ENCODE data around the gene MEOX1. TPM values are rescaled to one million over a fixed set of nuclear protein-coding genes. Genes with fewer than 3 reads are reported as not detected.

The MEOX1 gene
- total and polyA plus RNA-seq, 2 donors (not counting 1 experiment from before 2014, with no cell fraction given), result not detected

DNA sequence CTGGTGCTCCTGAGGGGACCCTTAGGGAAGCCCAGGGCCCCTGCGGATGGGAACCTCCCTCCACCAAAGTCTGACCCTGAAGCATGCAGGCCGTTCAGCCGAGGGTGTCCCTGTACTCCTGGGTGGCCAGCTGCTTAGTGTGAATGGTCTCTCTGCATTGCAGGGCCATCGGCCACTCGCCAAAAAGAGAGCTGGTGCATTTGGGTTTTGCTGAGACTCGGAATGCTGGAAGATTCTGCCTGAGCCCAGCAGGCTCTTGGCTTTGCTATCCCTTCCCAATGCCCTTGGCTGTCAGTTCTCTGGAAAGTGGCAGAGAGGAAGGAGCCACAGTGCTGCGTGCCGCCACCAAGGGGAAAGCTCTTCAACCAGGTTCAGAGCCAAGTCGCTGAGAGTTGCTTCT, 2.8 kb downstream of the MEOX1 start:
- H3K27me3 Mint-ChIP-seq, result peaks cover 12% of the 10 kb centered on the region
- Histone ChIP-seq H3K36me3 (replicated peaks in 1 of 2; ENCODE audit: control extremely low read depth in 1 of 2, control insufficient read depth in 1 of 2, extremely low read depth in 1 of 2, insufficient read depth in 2 of 2, low read length in 1 of 2) (no peaks in the 10 kb centered on the region), H4K20me1 (ENCODE audit: control insufficient read depth, insufficient read depth, low read length, poor library complexity, severe bottlenecking) (no peaks in the 10 kb centered on the region), H3K9ac (ENCODE audit: low read length) (no peak overlapping the region), H3K9me3 (ENCODE audit: control extremely low read depth in 1 of 3, control insufficient read depth in 2 of 3, insufficient read depth in 1 of 3, low read length in 2 of 3) (no peaks in the 10 kb centered on the region), H3K4me2 (replicated peaks; ENCODE audit: low read depth, low read length, poor library complexity, severe bottlenecking) (no peak overlapping the region), H2AFZ (ENCODE audit: insufficient read depth, low read depth, low read length, poor library complexity, severe bottlenecking) (no peak overlapping the region), H3K27me3 (replicated peaks in 1 of 4; ENCODE audit: control extremely low read depth in 1 of 4, control insufficient read depth in 3 of 4, insufficient read depth in 4 of 4, low read length in 3 of 4) (peaks cover 0 to 22% (median 6%) of the 10 kb centered on the region in 4 experiments), H3K4me3 (ENCODE audit: control extremely low read depth in 1 of 5, extremely low read depth in 1 of 5, insufficient read depth in 1 of 5, low read depth in 2 of 5, low read length in 4 of 5) (no peak overlapping the region), H3K4me1 (ENCODE audit: control insufficient read depth in 2 of 2, insufficient read depth in 2 of 2, low read length in 2 of 2) (no peaks in the 10 kb centered on the region), H3K27ac (ENCODE audit: low read length in 2 of 2) (no peak overlapping the region), H3K79me2 (ENCODE audit: control insufficient read depth, insufficient read depth, low read length) (no peaks in the 10 kb centered on the region)
- TF ChIP-seq, protein P1, sequence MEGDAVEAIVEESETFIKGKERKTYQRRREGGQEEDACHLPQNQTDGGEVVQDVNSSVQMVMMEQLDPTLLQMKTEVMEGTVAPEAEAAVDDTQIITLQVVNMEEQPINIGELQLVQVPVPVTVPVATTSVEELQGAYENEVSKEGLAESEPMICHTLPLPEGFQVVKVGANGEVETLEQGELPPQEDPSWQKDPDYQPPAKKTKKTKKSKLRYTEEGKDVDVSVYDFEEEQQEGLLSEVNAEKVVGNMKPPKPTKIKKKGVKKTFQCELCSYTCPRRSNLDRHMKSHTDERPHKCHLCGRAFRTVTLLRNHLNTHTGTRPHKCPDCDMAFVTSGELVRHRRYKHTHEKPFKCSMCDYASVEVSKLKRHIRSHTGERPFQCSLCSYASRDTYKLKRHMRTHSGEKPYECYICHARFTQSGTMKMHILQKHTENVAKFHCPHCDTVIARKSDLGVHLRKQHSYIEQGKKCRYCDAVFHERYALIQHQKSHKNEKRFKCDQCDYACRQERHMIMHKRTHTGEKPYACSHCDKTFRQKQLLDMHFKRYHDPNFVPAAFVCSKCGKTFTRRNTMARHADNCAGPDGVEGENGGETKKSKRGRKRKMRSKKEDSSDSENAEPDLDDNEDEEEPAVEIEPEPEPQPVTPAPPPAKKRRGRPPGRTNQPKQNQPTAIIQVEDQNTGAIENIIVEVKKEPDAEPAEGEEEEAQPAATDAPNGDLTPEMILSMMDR (IDR thresholded peaks at IDR 0.05), result no peak
- no peak for TF ChIP-seq EZH2 (IDR thresholded peaks at IDR 0.05; ENCODE audit: borderline replicate concordance, insufficient read depth, low read depth, low read length, poor library complexity, severe bottlenecking)
- peaks cover 5% of the 10 kb centered on the region for H3K4me1 Mint-ChIP-seq
- no peak overlapping the region for H3K4me3 Mint-ChIP-seq
- DNase-seq (no peak), ATAC-seq (ENCODE audit: low read depth) (no peak)
- WGBS (ENCODE audit: insufficient coverage), result 96% methylated on average over 7 of the region's 9 CpGs
- intact Hi-C loops (cut with micrococcal nuclease), result no loop called here
- POLR2A ChIA-PET, result interaction anchor here (0.7 kb wide), 1 partner anchor 260 kb away, joined by 4 read pairs; the partner anchor contains the start of gene ARL4D
- CTCF ChIA-PET, result interaction anchor here (1.3 kb wide), 1 partner anchor 35 kb away, joined by 5 read pairs; no protein-coding TSS in a partner anchor
- no peak overlapping the region for H3K27ac Mint-ChIP-seq
- H3K9me3 Mint-ChIP-seq (ENCODE audit: insufficient read depth), result no peaks in the 10 kb centered on the region

DNA sequence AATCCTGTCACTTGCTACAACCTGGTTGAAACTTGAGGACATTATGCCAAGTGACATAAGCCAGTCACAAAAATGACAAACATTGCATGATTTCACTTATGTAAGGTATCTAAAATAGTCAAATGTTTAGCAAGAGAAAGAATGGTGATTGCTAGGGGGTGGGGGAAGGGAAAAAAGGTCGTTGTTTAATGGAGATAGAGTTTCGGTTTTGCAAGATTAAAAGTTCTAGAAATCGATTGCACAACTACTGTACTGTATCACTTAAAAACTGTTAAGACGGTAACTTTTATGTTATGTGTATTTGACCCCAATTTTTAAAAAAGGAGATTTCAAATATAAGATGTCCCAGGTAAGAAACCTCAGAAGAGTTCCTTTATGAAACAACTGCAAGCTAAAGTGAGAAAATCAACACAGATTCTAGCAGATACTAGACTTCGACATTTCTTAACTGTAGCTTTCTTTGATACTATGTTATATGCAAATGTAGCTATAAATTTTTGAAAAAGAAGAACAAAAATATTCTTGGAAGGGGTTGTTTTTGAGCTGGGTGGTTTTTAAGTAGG, 5.9 kb downstream of the MEOX1 start:
- ChIA-PET POLR2A (no interaction called here), CTCF (interaction anchor here (1.0 to 1.1 kb wide), 2 partner anchors 15 to 20 kb away, joined by 3 read pairs; no protein-coding TSS in a partner anchor)
- DNase-seq, result no peak
- H3K4me3 Mint-ChIP-seq, result no peak overlapping the region
- TF ChIP-seq, protein P1 (IDR thresholded peaks at IDR 0.05), result no peak
- no peak for TF ChIP-seq EZH2 (IDR thresholded peaks at IDR 0.05; ENCODE audit: borderline replicate concordance, insufficient read depth, low read depth, low read length, poor library complexity, severe bottlenecking)
- H3K9me3 Mint-ChIP-seq (ENCODE audit: insufficient read depth), result no peaks in the 10 kb centered on the region
- intact Hi-C loops (cut with micrococcal nuclease), result no loop called here
- peaks cover 5% of the 10 kb centered on the region for H3K4me1 Mint-ChIP-seq
- WGBS (ENCODE audit: insufficient coverage), result no CpG with 5 or more reads among the region's 5 CpGs
- ATAC-seq (ENCODE audit: low read depth), result no peak
- no peaks in the 10 kb centered on the region for H3K9me3 ChIP-seq (ENCODE audit: control extremely low read depth in 1 of 3, control insufficient read depth in 2 of 3, insufficient read depth in 1 of 3, low read length in 2 of 3)
- no peaks in the 10 kb centered on the region for H3K79me2 ChIP-seq (ENCODE audit: control insufficient read depth, insufficient read depth, low read length)
- H2AFZ ChIP-seq (ENCODE audit: insufficient read depth, low read depth, low read length, poor library complexity, severe bottlenecking), result peak overlapping the region; percentile 40
- no peaks in the 10 kb centered on the region for H3K36me3 ChIP-seq (replicated peaks in 1 of 2; ENCODE audit: control extremely low read depth in 1 of 2, control insufficient read depth in 1 of 2, extremely low read depth in 1 of 2, insufficient read depth in 2 of 2, low read length in 1 of 2)
- no peaks in the 10 kb centered on the region for H3K4me1 ChIP-seq (ENCODE audit: control insufficient read depth in 2 of 2, insufficient read depth in 2 of 2, low read length in 2 of 2)
- no peak overlapping the region for H3K4me3 ChIP-seq (ENCODE audit: control extremely low read depth in 1 of 5, extremely low read depth in 1 of 5, insufficient read depth in 1 of 5, low read depth in 2 of 5, low read length in 4 of 5)
- no peak overlapping the region for H3K27ac Mint-ChIP-seq
- H4K20me1 ChIP-seq (ENCODE audit: control insufficient read depth, insufficient read depth, low read length, poor library complexity, severe bottlenecking), result no peaks in the 10 kb centered on the region
- H3K27me3 Mint-ChIP-seq, result peaks cover 9% of the 10 kb centered on the region
- H3K4me2 ChIP-seq (replicated peaks; ENCODE audit: low read depth, low read length, poor library complexity, severe bottlenecking), result no peak overlapping the region
- H3K27me3 ChIP-seq (replicated peaks in 1 of 4; ENCODE audit: control extremely low read depth in 1 of 4, control insufficient read depth in 3 of 4, insufficient read depth in 4 of 4, low read length in 3 of 4), result peaks cover 0 to 14% (median 4%) of the 10 kb centered on the region in 4 experiments
- no peak overlapping the region for H3K9ac ChIP-seq (ENCODE audit: low read length)
- H3K27ac ChIP-seq (ENCODE audit: low read length in 2 of 2), result no peak overlapping the region
